ENCODE data around the gene NDUFA7. TPM values are rescaled to one million over a fixed set of nuclear protein-coding genes. Genes with fewer than 3 reads are reported as not detected.
A peak's percentile ranks its signal among the peaks of the same experiment; 100 is the strongest.
"Not testable (repeated sequence)": the region's sequence is repeated elsewhere in the genome, so short reads cannot be mapped to it uniquely, and the experiment has no call there.

The NDUFA7 gene
- total RNA-seq, 4 donors from 2014 or later = 23.3 to 38.7 (median 25.2) TPM

DNA sequence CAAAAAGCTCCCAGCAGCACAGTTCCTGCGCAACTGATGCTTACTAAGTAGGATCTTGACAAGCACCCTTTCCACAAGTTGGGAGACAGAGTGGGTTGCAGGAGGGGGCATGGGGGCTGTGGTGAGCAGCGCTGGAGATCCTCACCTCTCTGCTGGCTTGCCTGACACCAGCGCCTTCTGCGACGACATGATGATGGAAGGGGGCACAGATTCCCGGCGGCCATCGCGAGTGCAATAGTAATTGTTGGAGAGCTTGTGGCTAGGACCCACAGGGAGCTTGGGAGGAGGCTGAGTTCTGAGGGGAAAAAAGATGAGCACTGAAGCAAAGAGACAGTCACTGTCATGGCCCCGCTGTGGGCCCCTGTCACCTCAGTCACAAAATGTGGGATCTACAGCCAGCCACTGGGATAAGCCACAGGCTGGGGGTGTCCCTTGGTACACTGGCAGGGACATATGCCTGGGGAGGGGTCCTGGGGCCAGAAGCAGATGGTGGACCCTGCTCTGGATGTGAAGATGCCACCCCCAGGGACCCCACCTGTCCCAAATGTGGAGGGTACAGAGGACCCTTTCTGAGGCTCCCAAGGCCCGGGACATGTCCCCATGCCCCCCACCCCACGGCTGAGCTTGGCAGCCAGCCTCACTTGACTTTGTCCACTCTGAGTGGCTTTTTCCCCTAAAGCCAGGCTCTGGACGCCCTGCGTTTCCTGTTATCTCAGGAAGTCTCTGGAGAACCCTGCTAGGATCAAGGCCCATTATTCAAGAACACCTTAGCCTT is 4.6 kb downstream of the NDUFA7 start:
- no peak overlapping the region for H3K27ac ChIP-seq
- DNase-seq (ENCODE audit: low spot score in 2 of 2) = no peak
- H3K9me3 ChIP-seq = no peaks in the 10 kb centered on the region
- no peaks in the 10 kb centered on the region for H3K27me3 ChIP-seq
- WGBS = 87% methylated on average over 14 of the region's 14 CpGs
- peaks cover 49% of the 10 kb centered on the region for H3K36me3 ChIP-seq
- H3K4me1 ChIP-seq = peaks cover 23% of the 10 kb centered on the region
- no peak for TF ChIP-seq POLR2AphosphoS5 (IDR thresholded peaks at IDR 0.05)
- TF ChIP-seq EP300 (IDR thresholded peaks at IDR 0.05) = no peak
- TF ChIP-seq, protein P1, sequence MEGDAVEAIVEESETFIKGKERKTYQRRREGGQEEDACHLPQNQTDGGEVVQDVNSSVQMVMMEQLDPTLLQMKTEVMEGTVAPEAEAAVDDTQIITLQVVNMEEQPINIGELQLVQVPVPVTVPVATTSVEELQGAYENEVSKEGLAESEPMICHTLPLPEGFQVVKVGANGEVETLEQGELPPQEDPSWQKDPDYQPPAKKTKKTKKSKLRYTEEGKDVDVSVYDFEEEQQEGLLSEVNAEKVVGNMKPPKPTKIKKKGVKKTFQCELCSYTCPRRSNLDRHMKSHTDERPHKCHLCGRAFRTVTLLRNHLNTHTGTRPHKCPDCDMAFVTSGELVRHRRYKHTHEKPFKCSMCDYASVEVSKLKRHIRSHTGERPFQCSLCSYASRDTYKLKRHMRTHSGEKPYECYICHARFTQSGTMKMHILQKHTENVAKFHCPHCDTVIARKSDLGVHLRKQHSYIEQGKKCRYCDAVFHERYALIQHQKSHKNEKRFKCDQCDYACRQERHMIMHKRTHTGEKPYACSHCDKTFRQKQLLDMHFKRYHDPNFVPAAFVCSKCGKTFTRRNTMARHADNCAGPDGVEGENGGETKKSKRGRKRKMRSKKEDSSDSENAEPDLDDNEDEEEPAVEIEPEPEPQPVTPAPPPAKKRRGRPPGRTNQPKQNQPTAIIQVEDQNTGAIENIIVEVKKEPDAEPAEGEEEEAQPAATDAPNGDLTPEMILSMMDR (IDR thresholded peaks at IDR 0.05) = no peak
- no peak for TF ChIP-seq POLR2A (IDR thresholded peaks at IDR 0.05)
- H3K4me3 ChIP-seq = no peak overlapping the region

DNA sequence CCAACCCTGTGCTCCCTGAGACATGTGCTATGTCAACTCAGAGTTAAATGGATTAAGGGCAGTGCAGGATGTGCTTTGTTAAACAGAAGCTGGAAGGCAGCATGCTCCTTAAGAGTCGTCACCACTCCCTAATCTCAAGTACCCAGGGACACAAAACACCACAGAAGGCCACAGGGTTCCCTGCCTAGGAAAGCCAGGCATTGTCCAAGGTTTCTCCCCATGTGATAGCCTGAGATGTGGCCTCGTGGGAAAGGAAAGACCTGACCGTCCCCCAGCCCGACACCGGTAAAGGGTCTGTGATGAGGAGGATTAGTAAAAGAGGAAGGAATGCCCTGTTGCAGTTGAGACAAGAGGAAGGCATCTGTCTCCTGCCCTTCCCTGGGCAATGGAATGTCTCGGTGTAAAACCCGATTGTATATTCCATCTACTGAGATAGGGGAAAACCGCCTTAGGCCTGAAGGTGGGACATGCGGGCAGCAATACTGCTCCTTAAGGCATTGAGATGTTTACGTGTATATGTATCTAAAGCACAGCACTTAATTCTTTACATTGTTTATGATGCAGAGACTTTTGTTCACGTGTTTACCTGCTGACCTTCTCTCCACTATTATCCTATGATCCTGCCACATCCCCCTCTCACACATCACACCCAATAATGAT is 6.1 kb downstream of the NDUFA7 start:
- not testable (repeated sequence) for DNase-seq (ENCODE audit: low spot score in 2 of 2); H3K27me3 ChIP-seq; H3K27ac ChIP-seq; H3K9me3 ChIP-seq; H3K4me3 ChIP-seq
- H3K36me3 ChIP-seq = peaks cover 63% of the 10 kb centered on the region
- WGBS = 93% methylated on average over 11 of the region's 11 CpGs
- H3K4me1 ChIP-seq = peaks cover 22% of the 10 kb centered on the region

DNA sequence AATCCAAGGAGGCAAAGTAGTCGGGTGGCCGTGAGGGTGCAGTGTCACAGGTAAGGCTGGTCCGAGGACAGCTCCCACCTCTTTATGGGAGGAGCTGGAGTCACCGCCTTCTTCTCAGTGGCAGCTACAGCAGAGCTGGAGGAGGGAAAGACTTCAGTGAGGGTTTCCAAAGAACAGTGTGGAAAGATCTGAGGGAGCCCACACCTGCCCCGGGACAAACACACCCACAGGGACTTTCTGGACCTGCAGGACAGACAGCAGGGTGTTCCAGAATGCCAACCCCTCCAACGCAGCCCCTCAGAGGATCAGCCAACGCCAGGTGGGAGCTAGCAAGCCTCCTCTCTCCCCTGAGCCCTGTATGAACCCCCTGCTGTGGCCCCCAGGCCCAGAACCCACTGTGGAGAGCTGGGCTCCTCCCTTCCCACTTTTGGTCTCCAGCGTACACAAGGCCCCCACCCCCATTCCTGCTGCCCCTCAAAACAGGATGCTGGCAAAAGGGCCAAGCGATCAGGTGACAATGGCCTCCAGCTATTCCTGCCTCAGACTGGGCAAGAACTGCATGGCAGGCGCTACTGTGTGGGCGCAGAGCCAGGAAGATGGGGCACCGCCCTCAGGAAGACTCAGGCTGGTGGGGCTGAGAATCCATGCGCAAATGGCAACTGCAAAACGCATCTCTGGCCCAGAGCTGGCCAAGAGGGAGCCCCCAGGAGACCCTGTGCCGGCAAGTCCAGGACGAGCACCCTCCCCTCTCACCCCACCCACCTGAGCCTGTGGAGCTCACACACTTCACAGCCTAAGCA is 9.5 kb downstream of the NDUFA7 start:
- H3K9me3 ChIP-seq = no peaks in the 10 kb centered on the region
- H3K4me3 ChIP-seq = no peak overlapping the region
- TF ChIP-seq POLR2AphosphoS5 (IDR thresholded peaks at IDR 0.05) = no peak
- TF ChIP-seq, protein P1 (IDR thresholded peaks at IDR 0.05) = no peak
- TF ChIP-seq POLR2A (IDR thresholded peaks at IDR 0.05) = no peak
- peaks cover 71% of the 10 kb centered on the region for H3K36me3 ChIP-seq
- 48% methylated on average over 8 of the region's 16 CpGs for WGBS
- DNase-seq (ENCODE audit: low spot score in 2 of 2) = peak; percentile 71 to 75
- no peak overlapping the region for H3K27ac ChIP-seq
- H3K27me3 ChIP-seq = no peaks in the 10 kb centered on the region
- peaks cover 40% of the 10 kb centered on the region for H3K4me1 ChIP-seq

DNA sequence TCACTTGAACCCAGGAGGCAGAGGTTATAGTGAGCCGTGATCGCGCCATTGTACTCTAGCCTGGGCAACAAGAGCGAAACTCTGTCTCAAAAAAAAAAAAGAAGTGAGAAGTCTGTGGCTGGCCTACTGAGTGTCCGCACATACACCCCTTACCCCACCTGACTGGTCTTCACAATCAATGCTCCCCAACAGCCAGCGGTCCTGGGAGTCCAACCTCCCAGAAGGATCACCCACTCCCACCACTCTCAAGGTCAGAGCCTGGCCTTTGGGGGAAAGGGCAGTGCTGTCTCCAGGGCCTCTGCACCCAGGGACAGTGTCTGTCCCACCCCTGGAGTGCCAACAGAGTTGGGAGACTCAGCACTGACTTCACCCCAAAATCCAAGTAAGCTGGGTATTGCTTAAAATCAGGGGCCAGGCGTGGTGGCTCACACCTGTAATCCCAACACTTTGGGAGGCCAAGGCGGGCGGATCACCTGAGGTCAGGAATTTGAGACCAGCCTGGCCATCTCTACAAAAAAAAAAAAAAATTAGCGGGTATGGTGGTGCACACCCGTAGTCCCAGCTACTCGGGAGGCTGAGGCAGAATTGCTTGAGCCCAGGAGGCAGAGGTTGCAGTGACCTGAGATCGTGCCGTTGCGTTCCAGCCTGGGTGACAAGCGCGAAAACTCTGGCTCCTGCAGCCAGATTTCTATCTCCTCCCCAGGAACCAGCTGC is 10.7 kb downstream of the NDUFA7 start:
- 96% methylated on average over 14 of the region's 17 CpGs for WGBS
- Histone ChIP-seq H3K36me3 (peaks cover 60% of the 10 kb centered on the region), H3K9me3 (no peaks in the 10 kb centered on the region), H3K27me3 (no peaks in the 10 kb centered on the region), H3K4me1 (peaks cover 46% of the 10 kb centered on the region), H3K27ac (no peak overlapping the region), H3K4me3 (no peak overlapping the region)
- peak; percentile 31 to 47 for DNase-seq (ENCODE audit: low spot score in 2 of 2)
- TF ChIP-seq POLR2A (IDR thresholded peaks at IDR 0.05) (no peak), EP300 (IDR thresholded peaks at IDR 0.05) (no peak), POLR2AphosphoS5 (IDR thresholded peaks at IDR 0.05) (no peak)
- TF ChIP-seq, protein P1 (IDR thresholded peaks at IDR 0.05) = no peak

DNA sequence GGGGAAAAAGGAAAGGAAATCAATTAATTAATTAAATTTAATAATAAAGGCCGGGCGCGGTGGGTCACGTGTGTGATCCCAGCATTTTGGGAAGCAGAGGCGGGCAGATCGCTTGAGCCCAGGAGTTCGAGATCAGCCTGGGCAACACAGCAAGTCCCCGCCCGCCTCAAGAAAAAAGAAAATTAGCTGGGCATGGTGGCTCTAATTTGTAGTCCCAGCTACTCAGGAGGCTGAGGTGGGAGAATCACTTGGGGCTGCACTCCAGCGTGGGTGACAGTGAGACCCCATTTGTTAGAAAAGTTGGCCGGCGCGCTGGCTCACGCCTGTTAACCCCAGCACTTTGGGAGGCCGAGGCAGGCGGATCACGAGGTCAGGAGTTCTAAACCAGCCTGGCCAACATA is 12.3 kb downstream of the NDUFA7 start:
- TF ChIP-seq POLR2AphosphoS5 (IDR thresholded peaks at IDR 0.05) (no peak), EP300 (IDR thresholded peaks at IDR 0.05) (no peak), POLR2A (IDR thresholded peaks at IDR 0.05) (no peak)
- TF ChIP-seq, protein P1 (IDR thresholded peaks at IDR 0.05) = no peak
- Histone ChIP-seq H3K27ac (no peak overlapping the region), H3K4me1 (peaks cover 46% of the 10 kb centered on the region), H3K36me3 (peaks cover 44% of the 10 kb centered on the region), H3K27me3 (no peaks in the 10 kb centered on the region), H3K9me3 (no peaks in the 10 kb centered on the region), H3K4me3 (peak overlapping the region; percentile 63)
- WGBS = 66% methylated on average over 17 of the region's 17 CpGs
- DNase-seq (ENCODE audit: low spot score in 2 of 2) = peak; percentile 51 to 64

Measured in suprapubic skin (tissue), 4 donors.